Activated CD8-positive, alpha-beta memory T cell treated with anti-CD3 and anti-CD28 coated beads for 1 hour (primary cell): ENCODE measurements around the gene TSPYL6.

ENCODE experiments used
- DNase-seq, 2 donors: peaks; one replicate each; pipeline ENCODE4 v3.0.0-alpha.2; 2020; ENCODE audit warnings: low read depth in 1 of 2; ENCODE audit errors: extremely low read depth in 1 of 2

The TSPYL6 gene

DNA sequence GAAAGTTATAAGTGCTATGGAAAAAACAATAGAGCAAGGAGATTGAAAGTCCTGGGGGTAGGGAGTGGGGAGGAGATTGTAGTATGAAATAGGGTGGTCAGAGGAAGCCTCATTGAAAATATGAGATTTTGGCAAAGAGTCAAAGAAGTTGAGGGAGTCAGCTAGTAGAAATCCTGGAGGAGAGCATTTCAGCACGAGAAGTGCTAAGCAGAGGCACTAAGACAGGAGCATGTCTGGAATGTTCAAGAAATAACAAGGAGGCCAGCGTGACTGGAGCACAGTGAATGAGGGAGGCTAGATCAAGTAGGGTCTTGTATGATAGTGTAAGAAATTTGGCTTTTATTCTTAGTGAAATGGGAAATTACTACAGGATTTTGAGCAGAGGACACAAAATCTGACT lies 2.1 kb upstream of the TSPYL6 start:
- DNase-seq: no peak

DNA sequence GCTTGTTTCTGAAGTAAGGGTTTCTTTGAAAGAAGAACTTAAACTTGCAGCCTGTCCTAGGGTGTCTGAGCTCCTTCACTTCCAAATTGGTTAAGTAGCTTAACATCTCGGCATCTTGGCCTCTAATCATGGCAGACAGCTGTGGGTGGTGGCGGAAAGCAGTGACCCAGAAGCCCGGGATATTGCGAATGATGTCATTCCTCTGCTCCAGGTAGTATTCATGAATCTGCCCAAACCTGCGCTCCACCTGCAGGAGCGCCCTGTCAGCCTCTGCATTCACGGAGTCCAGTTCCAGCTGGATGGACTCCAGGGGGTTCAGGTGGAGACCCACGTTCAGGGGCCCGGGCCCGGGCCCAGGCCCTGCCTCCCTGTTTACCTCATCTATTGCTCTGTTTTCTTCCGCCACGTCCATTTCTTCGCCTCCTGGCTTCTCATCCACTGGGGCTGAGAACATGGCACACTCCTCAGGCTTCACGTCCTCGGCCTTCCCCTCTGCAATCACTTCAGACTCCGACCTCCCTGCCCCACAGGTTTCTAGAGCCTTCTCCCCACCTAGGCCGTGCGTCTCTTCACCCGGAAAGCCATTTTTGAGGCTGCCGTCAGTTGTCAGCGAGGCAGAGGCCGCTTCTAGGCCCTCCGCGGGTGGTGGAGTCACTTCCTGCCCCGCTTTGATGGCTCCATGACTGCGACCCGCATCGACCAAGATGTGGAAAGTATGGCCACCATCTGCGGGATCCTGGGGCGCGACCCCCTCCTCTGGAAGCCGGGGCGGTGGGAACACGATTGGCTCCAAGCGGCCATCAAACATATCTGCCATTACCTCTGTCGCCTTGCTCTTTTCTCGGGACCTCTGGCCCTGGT lies 569 bp downstream of the TSPYL6 start:
- DNase-seq: no peak

DNA sequence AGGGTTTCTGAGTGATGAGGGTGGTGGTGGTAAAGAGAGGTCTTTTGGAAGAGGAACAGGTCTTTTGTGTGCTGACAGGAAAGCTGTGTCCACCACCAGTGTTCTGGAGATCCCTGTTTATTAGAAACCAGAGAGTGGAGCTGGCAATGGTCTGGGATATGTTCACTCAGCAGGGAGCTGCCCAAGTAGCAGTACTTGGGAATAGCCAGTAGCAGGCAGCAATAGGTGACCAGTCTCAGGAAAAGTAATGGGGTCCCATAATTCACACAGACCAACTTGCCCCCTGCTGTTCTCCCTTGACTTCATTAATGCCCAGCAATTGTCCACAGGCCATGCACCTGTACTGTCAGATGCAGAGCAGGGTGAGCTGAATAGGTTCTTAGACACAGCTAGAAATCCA lies 1.8 kb downstream of the TSPYL6 start:
- no peak for DNase-seq

DNA sequence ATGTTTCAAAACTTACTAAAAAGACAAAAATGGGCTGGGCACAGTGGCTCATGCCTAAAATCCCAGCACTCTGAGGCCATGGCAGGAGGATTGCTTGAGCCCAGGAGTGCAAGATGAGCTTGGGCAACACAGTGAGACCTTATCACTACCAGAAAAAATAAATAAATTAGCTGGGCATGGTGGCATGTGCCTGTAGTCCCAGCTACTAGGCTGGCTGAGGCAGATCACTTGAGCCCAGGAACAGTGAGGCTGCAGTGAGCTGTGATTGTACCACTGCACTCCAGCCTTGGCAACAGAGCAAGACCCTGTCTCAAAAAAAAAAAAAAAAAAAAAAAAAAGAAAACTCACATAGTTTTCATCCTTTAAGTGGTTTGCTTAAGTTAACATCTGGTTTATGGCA lies 6.4 kb downstream of the TSPYL6 start:
- DNase-seq: no peak

DNA sequence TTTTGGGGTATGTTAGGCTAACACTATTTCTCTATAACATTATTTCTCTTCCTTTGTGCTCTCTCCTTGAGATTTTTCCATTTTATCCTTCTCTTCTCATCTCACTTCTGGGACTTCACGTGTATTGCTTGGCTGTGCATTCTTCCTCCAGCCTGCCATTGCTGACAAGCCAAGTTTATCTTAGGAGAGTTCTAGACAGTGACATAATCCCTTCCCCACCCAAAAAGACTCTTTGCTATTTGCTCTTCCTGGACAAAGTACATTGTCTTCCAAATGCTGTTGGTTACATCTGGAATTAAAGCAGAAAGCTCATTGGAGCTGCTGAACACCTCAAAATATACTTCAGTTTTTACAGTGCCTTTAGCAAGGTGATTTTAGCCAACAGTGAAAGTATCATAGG lies 8.9 kb downstream of the TSPYL6 start:
- DNase-seq: no peak

DNA sequence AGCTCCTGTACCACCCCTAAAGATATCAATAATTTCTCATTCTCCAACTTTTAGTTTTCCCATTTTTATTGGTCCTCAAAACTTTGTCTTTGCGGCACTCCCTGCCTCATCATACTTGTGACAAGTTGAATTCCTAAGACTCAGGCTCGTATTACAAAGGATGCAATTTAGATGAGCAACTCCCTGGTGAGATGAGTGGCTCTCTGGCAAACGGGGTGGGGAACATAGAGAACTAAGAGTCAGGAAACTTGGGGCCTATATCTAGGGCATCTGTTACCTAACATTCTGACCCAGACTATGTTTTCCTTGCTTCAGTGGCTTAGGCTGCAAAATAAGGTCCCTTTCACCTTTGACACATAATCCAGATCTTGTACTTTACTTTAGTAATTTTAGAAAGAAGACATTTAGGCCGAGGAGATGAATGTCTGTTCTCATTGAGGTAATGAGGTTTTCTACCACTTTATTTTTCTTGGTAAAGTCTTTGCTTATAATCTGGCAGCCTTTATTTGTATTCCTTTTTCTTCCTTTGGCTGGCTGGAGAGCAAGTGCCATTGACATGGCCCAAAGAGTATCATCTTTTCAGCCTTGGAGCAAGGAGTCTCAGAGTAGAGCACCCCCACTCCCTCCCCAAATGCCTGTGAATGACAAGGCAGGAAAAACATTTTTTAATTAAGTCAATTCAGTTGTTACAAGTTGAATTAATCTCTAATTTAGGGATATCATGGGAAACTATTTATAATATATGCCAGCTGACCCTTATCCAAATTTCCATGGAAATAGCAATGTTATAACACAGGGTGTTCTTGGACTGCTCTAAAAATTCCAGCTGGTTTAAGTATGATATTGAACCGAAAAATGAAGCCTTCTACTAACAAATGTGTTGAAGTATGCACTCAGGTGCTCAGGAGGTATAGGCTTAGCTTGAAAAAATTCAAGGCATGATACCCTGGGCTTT lies 15.2 kb downstream of the TSPYL6 start:
- DNase-seq: no peak

DNA sequence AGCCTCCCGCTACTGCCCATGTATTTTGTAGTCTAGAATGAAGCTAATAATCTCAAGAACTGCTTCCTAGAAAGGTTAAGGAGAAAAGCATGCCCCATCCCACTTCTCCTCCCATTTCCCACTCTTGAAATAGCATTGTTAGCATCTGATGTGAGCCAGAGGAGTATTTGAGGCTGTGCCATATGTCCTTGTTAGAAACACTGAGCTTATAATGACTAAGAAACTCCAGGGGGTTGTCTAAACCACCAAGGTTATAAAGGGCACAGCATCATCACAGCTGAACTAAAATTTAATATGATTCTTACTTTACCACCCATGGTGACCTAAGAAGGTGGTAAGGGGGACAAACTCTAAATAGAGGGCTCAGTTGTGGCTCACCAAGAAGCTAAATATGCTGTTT lies 16.6 kb downstream of the TSPYL6 start:
- DNase-seq: no peak

DNA sequence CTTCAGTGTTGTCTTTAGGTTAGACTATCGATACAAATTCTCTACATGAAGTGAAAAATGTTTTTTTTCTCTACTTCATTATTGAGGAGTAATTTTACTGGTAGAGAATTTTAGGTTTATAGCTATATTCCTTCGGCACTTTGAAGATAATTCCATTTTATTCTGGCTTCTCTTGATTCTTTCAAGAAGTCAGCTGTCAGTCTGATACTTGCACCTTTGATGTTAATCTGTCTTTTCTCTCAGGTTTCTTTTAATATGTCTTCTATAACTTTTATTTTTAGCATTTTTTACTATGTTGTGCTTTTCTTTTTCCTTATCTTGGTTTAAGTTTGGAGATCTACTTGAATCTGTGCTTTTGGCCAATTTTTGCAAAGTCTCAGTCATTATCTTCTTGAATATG lies 18.6 kb downstream of the TSPYL6 start:
- DNase-seq: no peak

DNA sequence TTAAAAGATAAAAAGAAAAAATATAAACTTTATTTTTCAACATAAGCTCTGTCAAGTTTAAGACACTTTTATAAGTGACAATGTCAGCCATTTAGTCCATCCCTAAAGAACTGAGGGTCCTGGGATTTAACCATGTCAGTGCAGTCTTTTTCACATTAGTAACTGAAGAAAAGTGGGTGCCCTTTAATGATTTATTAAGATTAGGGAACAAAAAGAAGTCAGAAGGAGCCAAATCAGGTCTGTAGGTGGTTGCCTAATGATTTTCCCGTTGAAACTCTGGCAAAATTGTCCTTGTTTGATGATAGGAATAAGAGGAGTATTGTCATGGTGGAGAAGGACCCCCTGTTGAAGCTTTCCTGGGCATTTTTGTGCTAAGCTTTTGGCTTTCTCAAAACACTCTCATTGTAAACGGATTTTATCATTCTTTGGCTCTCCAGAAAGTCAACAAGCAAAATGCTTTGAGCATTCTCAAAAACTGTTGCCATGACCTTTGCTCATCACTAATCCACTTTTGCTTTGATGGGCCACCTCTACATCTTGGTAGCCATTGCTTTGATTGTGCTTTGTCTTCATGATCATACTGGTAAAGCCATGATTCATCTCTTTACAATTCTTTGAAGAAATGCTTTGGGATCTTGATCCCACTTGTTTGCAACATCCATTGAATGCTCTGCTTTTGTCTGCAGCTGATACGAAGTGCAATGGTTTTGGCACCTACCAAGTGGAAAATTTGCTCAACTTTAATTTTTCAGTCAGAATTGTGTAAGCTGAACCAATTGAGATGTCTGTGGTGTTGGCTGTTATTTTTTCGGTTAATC lies 22.0 kb downstream of the TSPYL6 start:
- DNase-seq: no peak

DNA sequence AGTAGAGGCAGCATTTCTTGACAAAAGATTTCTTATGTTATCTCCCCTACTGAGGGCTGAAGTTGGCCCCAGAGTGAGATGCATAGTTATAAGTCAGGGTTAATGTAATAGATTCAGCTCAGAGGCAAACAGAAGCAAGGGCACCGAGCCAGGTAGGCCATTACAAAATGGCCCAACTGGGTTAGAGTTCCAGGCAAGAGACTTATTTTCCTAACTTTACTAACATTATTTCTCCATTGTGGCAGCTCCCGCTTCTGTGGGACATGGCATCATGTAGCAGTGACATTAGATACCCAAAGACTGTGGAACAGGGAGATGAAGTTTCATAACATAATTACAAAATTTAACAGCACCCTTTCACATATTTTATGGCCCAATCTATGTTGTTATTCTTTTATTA lies 27.1 kb downstream of the TSPYL6 start:
- no peak for DNase-seq

DNA sequence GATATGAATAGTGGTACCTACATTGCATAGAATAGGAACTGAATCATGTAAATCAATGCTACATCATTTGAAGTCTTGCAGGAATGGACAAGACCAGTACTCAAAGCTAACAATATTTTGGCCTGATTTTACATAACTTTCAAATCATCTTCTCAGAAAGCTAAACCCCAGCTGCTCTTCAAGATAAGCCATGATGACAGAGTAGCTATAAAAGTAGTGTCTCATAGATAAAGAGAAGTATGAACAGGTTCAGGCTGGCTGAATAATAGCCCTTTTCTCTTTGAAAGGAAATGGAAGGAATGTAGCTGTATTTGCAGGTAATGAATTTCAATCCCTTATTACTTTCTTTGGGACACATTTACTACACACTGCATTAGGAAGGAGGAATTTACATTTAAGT lies 28.2 kb downstream of the TSPYL6 start:
- no peak for DNase-seq

DNA sequence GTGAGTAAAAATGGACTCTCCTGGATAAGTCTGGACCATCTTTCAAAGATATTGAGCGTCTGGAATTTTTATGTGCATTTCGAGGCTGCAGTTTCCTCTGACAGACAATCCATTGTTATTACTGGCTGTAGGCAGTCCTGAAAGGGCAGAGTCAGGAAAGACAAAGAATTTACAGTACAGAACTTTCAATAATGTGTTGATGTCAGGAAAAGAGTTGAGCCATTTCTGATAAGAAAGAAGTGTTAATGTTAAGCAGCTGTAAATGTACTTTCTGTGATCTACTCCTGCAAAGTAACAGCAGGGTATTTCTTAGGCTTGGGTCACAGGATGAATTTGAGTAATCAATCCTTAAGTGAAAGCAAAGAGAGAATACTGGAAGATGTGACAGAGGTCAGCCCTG lies 29.8 kb downstream of the TSPYL6 start:
- DNase-seq: no peak

DNA sequence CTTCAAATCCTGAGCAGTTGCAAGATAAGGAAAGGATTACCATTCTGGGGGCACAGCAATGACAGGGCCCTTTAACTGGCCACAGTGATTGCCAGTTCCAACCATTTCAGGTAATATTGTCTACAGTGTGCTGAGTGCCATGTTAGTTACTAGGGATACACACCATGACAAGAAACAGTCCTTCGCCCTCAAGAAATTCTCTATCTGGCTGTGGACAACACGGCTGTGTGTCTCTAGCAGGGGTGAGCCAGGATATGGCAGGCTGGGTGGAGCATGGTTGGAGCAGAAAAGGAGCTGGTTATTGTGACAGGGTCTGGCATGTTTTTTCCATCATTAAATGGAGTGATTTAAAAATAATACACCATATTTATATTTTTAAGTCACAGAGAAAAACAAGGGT lies 31.0 kb downstream of the TSPYL6 start:
- DNase-seq: no peak

DNA sequence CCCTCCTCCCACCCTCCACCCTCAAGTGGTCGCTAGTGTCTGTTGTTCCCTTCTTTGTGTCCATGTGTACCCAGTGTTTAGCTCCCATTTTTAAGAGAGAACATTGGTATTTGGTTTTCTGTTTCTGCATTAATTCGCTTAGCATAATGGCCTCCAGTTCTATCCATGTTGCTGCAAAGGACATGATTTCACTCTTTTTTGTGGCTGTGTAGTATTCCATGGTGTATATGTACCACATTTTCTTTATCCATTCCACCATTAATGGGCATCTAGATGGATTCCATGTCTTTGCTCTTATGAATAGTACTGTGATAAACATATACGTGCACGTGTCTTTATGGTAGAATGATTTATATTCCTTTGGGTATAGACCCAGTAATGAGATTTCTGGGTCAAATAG lies 42.9 kb downstream of the TSPYL6 start:
- no peak for DNase-seq

DNA sequence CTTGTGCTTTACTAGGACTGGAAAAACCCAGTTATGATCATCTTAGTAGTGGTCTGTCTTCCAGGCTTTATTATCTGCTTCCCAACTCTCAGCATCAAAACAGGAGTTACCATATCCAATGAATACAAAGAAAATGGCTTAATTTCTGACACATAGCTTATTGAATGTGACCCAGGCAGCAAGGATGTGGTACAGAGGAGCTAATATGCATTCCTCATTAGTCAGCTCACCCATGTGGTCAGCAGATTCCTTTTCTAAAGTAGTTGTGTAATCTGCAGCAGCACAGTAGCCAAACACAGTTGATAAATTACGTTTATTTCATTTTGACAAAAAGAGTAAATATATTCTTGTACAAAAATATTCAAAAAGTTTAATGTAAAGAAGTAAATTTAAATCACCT lies 43.6 kb downstream of the TSPYL6 start:
- no peak for DNase-seq

DNA sequence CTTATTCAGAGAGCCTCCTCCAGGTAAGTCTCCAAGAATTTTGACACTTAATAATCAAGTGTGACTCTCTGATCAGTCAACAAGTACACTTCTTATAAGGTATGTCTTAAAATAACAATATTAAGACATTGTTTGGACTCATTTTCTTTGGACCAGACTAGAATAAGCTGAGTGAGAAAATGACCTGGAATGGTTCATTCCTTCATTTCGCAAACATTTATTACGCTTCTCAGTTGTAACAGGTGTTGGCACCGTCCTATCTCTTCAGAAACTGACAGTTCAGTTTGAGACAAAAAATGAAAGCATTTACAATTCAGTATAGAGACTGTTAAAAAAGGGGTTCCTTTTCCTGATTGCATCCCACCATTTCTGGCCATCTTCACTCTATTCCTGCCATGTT lies 46.6 kb downstream of the TSPYL6 start:
- no peak for DNase-seq

DNA sequence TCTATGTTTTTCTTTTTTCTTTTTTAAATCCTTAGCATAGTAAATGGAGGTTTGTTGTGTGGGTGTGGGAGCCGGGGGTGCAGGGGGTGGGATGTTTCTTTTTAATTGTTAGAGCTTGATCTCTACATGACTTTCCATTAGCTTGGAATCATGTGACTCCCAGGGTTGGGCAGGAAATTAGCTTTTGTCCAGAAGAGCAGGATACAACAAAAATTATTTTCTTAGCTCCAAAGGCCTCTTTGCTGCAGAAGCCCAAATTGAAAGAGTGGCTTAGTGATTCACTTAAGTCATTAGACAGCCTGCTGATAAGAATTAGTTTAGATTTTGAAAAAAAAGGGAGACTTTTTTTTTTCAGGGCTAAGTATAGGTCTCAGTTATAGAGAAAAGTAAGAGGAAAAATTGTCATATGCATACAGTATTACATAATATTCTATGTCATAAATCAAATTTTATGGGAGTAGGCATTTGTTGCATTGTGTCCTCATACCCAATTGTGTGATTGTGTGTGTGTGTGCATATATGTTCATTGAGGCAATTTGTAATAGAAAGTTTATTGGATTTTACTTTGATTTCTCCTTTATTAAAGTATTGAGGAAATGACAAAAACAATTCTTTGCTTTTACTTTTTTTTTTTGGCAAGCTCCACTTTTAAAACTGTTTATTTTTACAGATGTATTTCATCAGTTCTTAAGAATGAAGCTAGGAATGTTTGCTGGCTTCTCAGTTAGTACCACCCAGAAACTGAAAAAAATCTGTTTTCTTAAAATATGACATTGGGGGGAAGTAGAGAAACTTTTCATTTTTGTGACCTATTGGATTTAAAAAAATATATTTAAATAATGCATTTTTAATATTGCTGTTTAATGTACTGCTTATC lies 47.4 kb downstream of the TSPYL6 start:
- no peak for DNase-seq

DNA sequence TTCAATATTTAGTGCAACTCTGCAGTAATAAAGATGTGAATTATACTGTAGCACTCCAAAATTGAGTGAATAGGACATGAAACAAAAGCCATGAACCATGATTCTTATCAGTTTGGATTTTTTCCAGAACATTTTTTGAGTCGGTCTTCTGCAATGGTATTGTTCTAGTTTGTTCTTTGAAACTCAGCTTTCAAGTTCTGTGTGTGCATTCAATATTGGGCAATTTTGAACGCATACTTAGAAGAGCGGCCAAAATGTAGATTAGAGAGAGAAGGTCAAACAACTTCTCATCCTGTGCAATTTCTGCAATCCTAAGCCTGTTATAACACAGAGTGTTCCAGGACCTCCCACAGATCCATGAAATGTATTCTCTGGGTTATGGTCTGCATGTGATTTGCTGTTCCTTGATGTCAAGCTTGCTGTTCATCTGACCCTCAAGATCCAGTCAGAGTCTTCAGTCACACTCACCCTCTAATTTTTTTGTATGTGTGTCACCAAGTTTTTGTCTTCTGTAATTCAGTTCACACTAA lies 48.3 kb downstream of the TSPYL6 start:
- DNase-seq: no peak

DNA sequence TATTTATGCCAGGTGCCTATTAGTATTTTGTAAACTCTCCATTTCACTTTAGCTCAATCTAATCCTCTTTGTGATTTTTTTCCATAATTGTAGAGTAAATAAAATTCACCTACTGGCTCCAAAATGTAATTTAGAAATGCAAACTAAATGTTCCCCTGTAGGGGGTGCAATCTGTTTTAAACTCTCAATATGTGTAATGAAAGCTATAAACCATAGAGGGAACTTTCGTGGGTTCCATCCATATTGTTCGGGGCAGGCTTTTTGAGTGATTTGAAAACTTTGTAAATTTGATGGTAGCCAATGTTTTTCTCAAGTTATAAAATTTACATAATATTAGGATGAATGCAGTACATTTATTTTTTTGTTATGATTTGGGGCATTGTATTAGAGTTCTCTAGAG lies 49.4 kb downstream of the TSPYL6 start:
- no peak for DNase-seq

DNA sequence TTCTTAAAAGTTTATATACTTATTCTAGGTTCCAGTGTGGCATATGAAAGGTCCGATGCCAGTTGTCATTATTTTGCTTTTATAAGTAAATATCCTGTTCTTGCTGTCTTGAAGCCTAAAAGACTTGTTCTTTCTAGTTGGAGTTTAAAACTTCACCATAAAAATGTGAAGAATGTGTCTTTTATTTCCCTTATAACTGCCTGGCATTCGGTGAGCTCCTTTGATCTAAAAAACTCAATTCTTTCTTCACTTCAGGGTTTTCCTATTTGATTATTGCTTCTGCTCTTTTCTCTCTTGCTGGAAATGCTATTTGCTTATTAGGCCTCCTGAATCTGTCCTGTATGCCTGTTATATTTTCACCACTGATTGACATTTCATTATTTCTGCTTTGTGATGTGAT lies 51.6 kb downstream of the TSPYL6 start:
- no peak for DNase-seq
